ENCODE data around the gene CYP21A2.

Gene CYP21A2

GRCh38 chr6:32074996-32075532, 36.8 kb downstream of the CYP21A2 start:
- TF ChIP-seq ZFP30 (CRISPR knock-in tag; IDR thresholded peaks at IDR 0.05), result no peak
- TF ChIP-seq POU6F1 (CRISPR knock-in tag; IDR thresholded peaks at IDR 0.05; ENCODE audit: borderline replicate concordance, low read depth), result no peak
- no peak for TF ChIP-seq CSRNP3 (CRISPR knock-in tag; IDR thresholded peaks at IDR 0.05)
- TF ChIP-seq SNAI2 (CRISPR knock-in tag; IDR thresholded peaks at IDR 0.05), result no peak
- no peak for TF ChIP-seq CSDC2 (CRISPR knock-in tag; IDR thresholded peaks at IDR 0.05)
- TF ChIP-seq ESRRG (CRISPR knock-in tag; IDR thresholded peaks at IDR 0.05), result no peak
- no peak for TF ChIP-seq GLIS3 (CRISPR knock-in tag; IDR thresholded peaks at IDR 0.05)
- TF ChIP-seq ZNF8 (CRISPR knock-in tag; IDR thresholded peaks at IDR 0.05), result no peak
- peak; percentile 54 for ATAC-seq

DNA sequence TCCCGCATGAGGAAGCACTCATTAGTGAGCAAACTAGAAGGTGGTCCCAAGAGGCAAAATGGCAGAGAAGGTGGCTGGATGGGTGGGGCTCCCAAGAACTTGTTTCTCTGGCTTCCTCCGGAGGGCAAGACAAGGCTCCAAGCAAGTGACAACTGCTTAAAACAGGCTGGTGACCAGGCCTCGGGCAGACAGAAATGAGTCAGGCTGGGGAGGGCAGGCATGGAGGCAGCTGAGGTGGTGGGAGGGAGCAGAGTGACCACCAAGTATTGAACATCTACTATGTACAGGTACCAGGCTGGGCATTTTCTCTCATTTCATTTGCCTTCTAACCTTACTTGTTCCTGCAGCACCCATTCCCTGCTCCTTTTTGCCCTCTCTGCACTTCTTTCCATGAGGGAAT, 37.6 kb downstream of the CYP21A2 start:
- ATAC-seq, result peak; percentile 22; the same call in 2 of the 3 replicates

DNA sequence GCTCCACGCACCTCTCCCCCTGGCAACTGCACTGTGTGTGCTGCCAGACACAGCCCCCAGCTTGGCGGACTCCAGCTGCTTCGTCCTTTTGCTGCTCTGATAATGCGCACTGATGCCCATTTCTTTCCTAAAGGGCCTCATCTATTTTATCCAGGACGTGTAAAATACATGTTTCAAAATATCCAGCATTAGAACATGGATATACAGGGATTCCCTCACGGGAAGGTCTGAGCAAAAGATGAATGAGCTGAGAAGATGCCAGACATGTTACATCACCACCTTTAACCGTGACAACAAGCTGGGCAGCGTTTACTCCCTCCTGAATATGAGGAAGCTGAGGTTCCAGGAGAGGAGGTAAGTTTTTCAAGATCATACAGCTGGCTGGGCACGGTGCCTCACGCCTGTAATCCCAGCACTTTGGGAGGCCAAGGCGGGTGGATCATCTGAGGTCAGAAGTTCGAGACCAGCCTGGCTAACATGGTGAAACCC, 38.1 kb downstream of the CYP21A2 start:
- TF ChIP-seq GLIS3 (CRISPR knock-in tag; IDR thresholded peaks at IDR 0.05), result no peak
- no peak for TF ChIP-seq CSRNP3 (CRISPR knock-in tag; IDR thresholded peaks at IDR 0.05)
- TF ChIP-seq ZNF565 (CRISPR knock-in tag; conservative IDR thresholded peaks at IDR 0.05; ENCODE audit: low read depth), result no peak
- no peak for TF ChIP-seq ZFP30 (CRISPR knock-in tag; IDR thresholded peaks at IDR 0.05)
- TF ChIP-seq POU6F1 (CRISPR knock-in tag; IDR thresholded peaks at IDR 0.05; ENCODE audit: borderline replicate concordance, low read depth), result no peak
- no peak for TF ChIP-seq CSDC2 (CRISPR knock-in tag; IDR thresholded peaks at IDR 0.05)
- TF ChIP-seq PPARA (CRISPR knock-in tag; IDR thresholded peaks at IDR 0.05; ENCODE audit: borderline replicate concordance), result no peak
- TF ChIP-seq ZNF8 (CRISPR knock-in tag; IDR thresholded peaks at IDR 0.05), result no peak
- peak; percentile 54 for ATAC-seq

More for the DNA sequence above, 37.6 kb downstream of the CYP21A2 start:
- TF ChIP-seq TOX (CRISPR knock-in tag; IDR thresholded peaks at IDR 0.05; ENCODE audit: borderline replicate concordance), result no peak
- no peak for TF ChIP-seq CSRNP3 (CRISPR knock-in tag; IDR thresholded peaks at IDR 0.05)
- TF ChIP-seq GLIS3 (CRISPR knock-in tag; IDR thresholded peaks at IDR 0.05), result no peak
- TF ChIP-seq ZFP30 (CRISPR knock-in tag; IDR thresholded peaks at IDR 0.05), result no peak
- no peak for TF ChIP-seq CSDC2 (CRISPR knock-in tag; IDR thresholded peaks at IDR 0.05)
- no peak for TF ChIP-seq ZNF565 (CRISPR knock-in tag; conservative IDR thresholded peaks at IDR 0.05; ENCODE audit: low read depth)
- TF ChIP-seq, protein P1, sequence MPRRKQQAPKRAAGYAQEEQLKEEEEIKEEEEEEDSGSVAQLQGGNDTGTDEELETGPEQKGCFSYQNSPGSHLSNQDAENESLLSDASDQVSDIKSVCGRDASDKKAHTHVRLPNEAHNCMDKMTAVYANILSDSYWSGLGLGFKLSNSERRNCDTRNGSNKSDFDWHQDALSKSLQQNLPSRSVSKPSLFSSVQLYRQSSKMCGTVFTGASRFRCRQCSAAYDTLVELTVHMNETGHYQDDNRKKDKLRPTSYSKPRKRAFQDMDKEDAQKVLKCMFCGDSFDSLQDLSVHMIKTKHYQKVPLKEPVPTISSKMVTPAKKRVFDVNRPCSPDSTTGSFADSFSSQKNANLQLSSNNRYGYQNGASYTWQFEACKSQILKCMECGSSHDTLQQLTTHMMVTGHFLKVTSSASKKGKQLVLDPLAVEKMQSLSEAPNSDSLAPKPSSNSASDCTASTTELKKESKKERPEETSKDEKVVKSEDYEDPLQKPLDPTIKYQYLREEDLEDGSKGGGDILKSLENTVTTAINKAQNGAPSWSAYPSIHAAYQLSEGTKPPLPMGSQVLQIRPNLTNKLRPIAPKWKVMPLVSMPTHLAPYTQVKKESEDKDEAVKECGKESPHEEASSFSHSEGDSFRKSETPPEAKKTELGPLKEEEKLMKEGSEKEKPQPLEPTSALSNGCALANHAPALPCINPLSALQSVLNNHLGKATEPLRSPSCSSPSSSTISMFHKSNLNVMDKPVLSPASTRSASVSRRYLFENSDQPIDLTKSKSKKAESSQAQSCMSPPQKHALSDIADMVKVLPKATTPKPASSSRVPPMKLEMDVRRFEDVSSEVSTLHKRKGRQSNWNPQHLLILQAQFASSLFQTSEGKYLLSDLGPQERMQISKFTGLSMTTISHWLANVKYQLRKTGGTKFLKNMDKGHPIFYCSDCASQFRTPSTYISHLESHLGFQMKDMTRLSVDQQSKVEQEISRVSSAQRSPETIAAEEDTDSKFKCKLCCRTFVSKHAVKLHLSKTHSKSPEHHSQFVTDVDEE (CRISPR knock-in tag; IDR thresholded peaks at IDR 0.05), result no peak
- TF ChIP-seq SNAI2 (CRISPR knock-in tag; IDR thresholded peaks at IDR 0.05), result no peak
- no peak for TF ChIP-seq OSR1 (CRISPR knock-in tag; IDR thresholded peaks at IDR 0.05)
- no peak for TF ChIP-seq ZNF8 (CRISPR knock-in tag; IDR thresholded peaks at IDR 0.05)
- TF ChIP-seq ZFP3 (CRISPR knock-in tag; IDR thresholded peaks at IDR 0.05), result no peak
- TF ChIP-seq POU6F1 (CRISPR knock-in tag; IDR thresholded peaks at IDR 0.05; ENCODE audit: borderline replicate concordance, low read depth), result no peak
- TF ChIP-seq ARNTL (CRISPR knock-in tag; IDR thresholded peaks at IDR 0.05; ENCODE audit: borderline replicate concordance, low read depth), result no peak
